Loucy (cell line): ENCODE measurements around the gene ZNF385B.

Experiments
- CTCF ChIP-seq: fragments of 200-600 bp; sonication (generic); conservative IDR thresholded peaks from 2 replicates; pipeline ENCODE4 v1.5.1; 2014; ENCODE audit warnings: mild to moderate bottlenecking, antibody characterized with exemption, low read length
- EZH2phosphoT487 ChIP-seq: fragments of 200-600 bp; IDR thresholded peaks from 2 replicates; pipeline ENCODE4 v1.6.1; 2018; ENCODE audit warnings: antibody characterized with exemption, mild to moderate bottlenecking, moderate library complexity, borderline replicate concordance

- TF ChIP-seq CTCF: no peak
- TF ChIP-seq EZH2phosphoT487: no peak
Observed at GRCh38 chr2:179884193-179884592, 22.8 kb upstream of the ZNF385B start.
